WTC11 (cell line): ENCODE measurements around the gene CMYA5. TPM values are rescaled to one million over a fixed set of nuclear protein-coding genes. Genes with fewer than 3 reads are reported as not detected.

Experiments
- ATAC-seq: fragments of 200-7000 bp; cut with Tn5 transposase; 2 replicates; pipeline ENCODE4 v1.10.0; 2021; ENCODE audit warnings: mild to moderate bottlenecking, moderate library complexity
- CTCF ChIA-PET: fragments of 300-600 bp; sonication (Branson Sonifier 250); formaldehyde crosslinking; loops from one replicate; lab custom pipeline; 2021; ENCODE audit warnings: antibody characterized with exemption; lab: Charles Lee
- POLR2A ChIA-PET: fragments of 350-600 bp; sonication (Branson Sonifier 250); formaldehyde crosslinking; loops from one replicate; lab custom pipeline; 2021; ENCODE audit warnings: antibody characterized with exemption; lab: Charles Lee
- DNase-seq: peaks from one replicate; pipeline ENCODE4 v3.0.0; 2021; ENCODE audit warnings: low spot score
- H3K27ac Mint-ChIP-seq: 2 replicates; pipeline ENCODE4 v1.8.0; 2021; ENCODE audit warnings: mixed read lengths
- H3K27me3 Mint-ChIP-seq: 2 replicates; pipeline ENCODE4 v1.8.0; 2021; ENCODE audit warnings: low read depth, mild to moderate bottlenecking, moderate library complexity, mixed read lengths
- H3K36me3 Mint-ChIP-seq: 2 replicates; pipeline ENCODE4 v1.8.0; 2021; ENCODE audit warnings: mixed read lengths
- H3K4me1 Mint-ChIP-seq: 2 replicates; pipeline ENCODE4 v1.8.0; 2022; ENCODE audit warnings: mixed read lengths
- H3K4me3 Mint-ChIP-seq: 2 replicates; pipeline ENCODE4 v1.8.0; 2021; ENCODE audit warnings: mild to moderate bottlenecking, moderate library complexity, mixed read lengths
- H3K9me3 Mint-ChIP-seq: 2 replicates; pipeline ENCODE4 v1.8.0; 2021; ENCODE audit warnings: mixed read lengths
- CDX4 ChIP-seq: fragments of 250-450 bp; sonication (Bioruptor Pico); IDR thresholded peaks from 2 replicates; pipeline ENCODE4 v1.9.0; 2021; ENCODE audit warnings: moderate library complexity, mild to moderate bottlenecking, inconsistent platforms, borderline replicate concordance
- EMX1 ChIP-seq: fragments of 250-450 bp; sonication (Bioruptor Pico); IDR thresholded peaks from 2 replicates; pipeline ENCODE4 v1.8.0; 2021; ENCODE audit warnings: mild to moderate bottlenecking
- ESRRA ChIP-seq: sonication (generic); formaldehyde crosslinking; IDR thresholded peaks from 2 replicates; pipeline ENCODE4 v1.8.1; 2022; ENCODE audit warnings: mild to moderate bottlenecking, missing genetic modification reagents, borderline replicate concordance
- GRHL2 ChIP-seq: fragments of 250-450 bp; sonication (Bioruptor Pico); IDR thresholded peaks from 2 replicates; pipeline ENCODE4 v1.8.0; 2022; ENCODE audit warnings: mild to moderate bottlenecking, moderate library complexity; ENCODE audit not compliant: insufficient replicate concordance, severe bottlenecking
- JAZF1 ChIP-seq: fragments of 250-450 bp; sonication (Bioruptor Pico); IDR thresholded peaks from 2 replicates; pipeline ENCODE4 v1.9.0; 2021; ENCODE audit warnings: moderate library complexity, mild to moderate bottlenecking, inconsistent platforms
- MXD4 ChIP-seq: fragments of 250-450 bp; sonication (Bioruptor Pico); IDR thresholded peaks from 2 replicates; pipeline ENCODE4 v1.8.0; 2021; ENCODE audit warnings: mild to moderate bottlenecking, moderate library complexity, borderline replicate concordance
- NFATC4 ChIP-seq: fragments of 250-450 bp; sonication (Bioruptor Pico); IDR thresholded peaks from 2 replicates; pipeline ENCODE4 v1.9.0; 2021; ENCODE audit warnings: mild to moderate bottlenecking
- NFYB ChIP-seq: sonication (generic); formaldehyde crosslinking; conservative IDR thresholded peaks from 2 replicates; pipeline ENCODE4 v1.8.0; 2022; ENCODE audit warnings: low read depth, missing genetic modification reagents
- RELA ChIP-seq: sonication (generic); formaldehyde crosslinking; IDR thresholded peaks from 2 replicates; pipeline ENCODE4 v1.8.1; 2022; ENCODE audit warnings: missing genetic modification reagents, mild to moderate bottlenecking, borderline replicate concordance
- SMAD4 ChIP-seq: sonication (generic); formaldehyde crosslinking; IDR thresholded peaks from 2 replicates; pipeline ENCODE4 v1.8.0; 2022; ENCODE audit warnings: mild to moderate bottlenecking, missing genetic modification reagents
- TCF7 ChIP-seq: sonication (generic); formaldehyde crosslinking; IDR thresholded peaks from 2 replicates; pipeline ENCODE4 v1.8.0; 2022; ENCODE audit warnings: mild to moderate bottlenecking, low read depth, missing genetic modification reagents, moderate library complexity
- TP53 ChIP-seq: sonication (generic); formaldehyde crosslinking; IDR thresholded peaks from 2 replicates; pipeline ENCODE4 v1.8.1; 2023; ENCODE audit warnings: mild to moderate bottlenecking, missing genetic modification reagents
- ZNF138 ChIP-seq: sonication (generic); formaldehyde crosslinking; conservative IDR thresholded peaks from 2 replicates; pipeline ENCODE4 v1.8.1; 2022; ENCODE audit warnings: mild to moderate bottlenecking, moderate library complexity, missing genetic modification reagents
- ZNF317 ChIP-seq: sonication (generic); formaldehyde crosslinking; IDR thresholded peaks from 2 replicates; pipeline ENCODE4 v1.8.1; 2023; ENCODE audit warnings: low read depth, mild to moderate bottlenecking, moderate library complexity, missing genetic modification reagents, borderline replicate concordance
- ZNF396 ChIP-seq: fragments of 250-450 bp; sonication (Bioruptor Pico); IDR thresholded peaks from 2 replicates; pipeline ENCODE4 v1.8.0; 2021; ENCODE audit warnings: mild to moderate bottlenecking, moderate library complexity, borderline replicate concordance
- ZNF416 ChIP-seq: fragments of 250-450 bp; sonication (Bioruptor Pico); IDR thresholded peaks from 2 replicates; pipeline ENCODE4 v1.9.0; 2021; ENCODE audit warnings: mild to moderate bottlenecking, inconsistent platforms
- ZNF423 ChIP-seq: fragments of 250-450 bp; sonication (Bioruptor Pico); IDR thresholded peaks from 2 replicates; pipeline ENCODE4 v2.1.2; 2022; ENCODE audit warnings: mild to moderate bottlenecking, moderate library complexity
- total RNA-seq: library from RNA; stranded (reverse); gene quantifications from 3 replicates; pipeline ENCODE4 v1.2.3, GENCODE V29; 2021
- TF ChIP-seq, protein P1 (sequence below): fragments of 250-450 bp; sonication (Bioruptor Pico); IDR thresholded peaks from 2 replicates; pipeline ENCODE4 v1.8.0; 2021; ENCODE audit warnings: mild to moderate bottlenecking
- TF ChIP-seq, protein P2 (sequence below): sonication (generic); formaldehyde crosslinking; IDR thresholded peaks from 2 replicates; pipeline ENCODE4 v1.8.1; 2023; ENCODE audit warnings: mild to moderate bottlenecking, missing genetic modification reagents, moderate library complexity
- TF ChIP-seq, protein P3 (sequence below): fragments of 250-450 bp; sonication (Bioruptor Pico); conservative IDR thresholded peaks from 2 replicates; pipeline ENCODE4 v1.9.0; 2021; ENCODE audit warnings: mild to moderate bottlenecking

Gene CMYA5
- total RNA-seq, 1 experiment from 2014 or later: 1.2 TPM

DNA sequence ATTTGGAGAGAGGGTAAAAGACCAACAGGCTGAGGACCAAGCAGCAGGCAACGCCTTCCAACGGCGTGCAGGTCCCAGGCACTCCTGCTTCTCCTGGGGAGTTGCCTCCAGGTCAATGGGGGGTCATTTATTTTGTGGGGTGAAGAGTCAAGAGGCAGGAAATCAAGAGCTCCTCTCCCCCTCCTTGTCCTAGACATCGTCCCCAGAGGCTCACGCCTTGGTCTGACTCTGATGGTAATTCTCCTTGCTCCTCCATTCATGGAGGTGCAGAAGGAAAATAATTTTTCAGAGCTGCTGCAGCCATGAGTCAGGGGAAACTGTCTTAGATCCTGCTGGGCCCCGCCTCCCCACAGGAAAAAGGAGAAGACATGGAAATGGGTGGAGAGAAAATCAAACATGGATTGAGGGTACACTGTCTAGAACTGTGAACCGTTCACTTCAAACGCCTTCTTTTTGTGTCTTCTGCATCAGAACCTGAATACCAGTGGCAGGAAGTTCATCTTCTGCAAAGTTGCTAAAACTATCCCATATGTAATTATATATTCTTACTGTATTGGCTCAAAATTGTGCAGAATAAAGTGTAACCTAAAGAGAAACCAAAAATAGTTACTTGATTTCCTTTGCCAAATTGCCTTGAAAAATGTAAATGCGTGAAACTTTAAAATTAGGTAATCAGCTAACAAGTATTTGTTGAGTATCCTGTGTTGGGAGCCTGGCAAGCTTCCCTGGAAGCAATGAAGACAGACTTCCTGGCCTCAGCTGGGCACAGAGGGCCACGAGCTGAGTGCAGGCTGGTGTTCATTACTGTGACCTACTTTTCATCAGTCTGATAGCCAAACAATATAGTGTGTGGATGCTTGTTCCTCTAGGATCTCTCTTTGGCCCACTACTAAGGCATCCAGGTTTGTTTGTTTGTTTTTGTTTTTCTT, 142.0 kb downstream of the CMYA5 start (continued):
- TF ChIP-seq, protein P1, sequence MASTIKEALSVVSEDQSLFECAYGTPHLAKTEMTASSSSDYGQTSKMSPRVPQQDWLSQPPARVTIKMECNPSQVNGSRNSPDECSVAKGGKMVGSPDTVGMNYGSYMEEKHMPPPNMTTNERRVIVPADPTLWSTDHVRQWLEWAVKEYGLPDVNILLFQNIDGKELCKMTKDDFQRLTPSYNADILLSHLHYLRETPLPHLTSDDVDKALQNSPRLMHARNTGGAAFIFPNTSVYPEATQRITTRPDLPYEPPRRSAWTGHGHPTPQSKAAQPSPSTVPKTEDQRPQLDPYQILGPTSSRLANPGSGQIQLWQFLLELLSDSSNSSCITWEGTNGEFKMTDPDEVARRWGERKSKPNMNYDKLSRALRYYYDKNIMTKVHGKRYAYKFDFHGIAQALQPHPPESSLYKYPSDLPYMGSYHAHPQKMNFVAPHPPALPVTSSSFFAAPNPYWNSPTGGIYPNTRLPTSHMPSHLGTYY (CRISPR knock-in tag): no peak
- no peak for TF ChIP-seq GRHL2 (CRISPR knock-in tag)
- TF ChIP-seq SMAD4 (CRISPR knock-in tag): no peak
- TF ChIP-seq ZNF416 (CRISPR knock-in tag): no peak
- no peak for TF ChIP-seq NFYB (CRISPR knock-in tag)
- TF ChIP-seq ZNF396 (CRISPR knock-in tag): no peak
- TF ChIP-seq CDX4: no peak
- TF ChIP-seq EMX1 (CRISPR knock-in tag): no peak

DNA sequence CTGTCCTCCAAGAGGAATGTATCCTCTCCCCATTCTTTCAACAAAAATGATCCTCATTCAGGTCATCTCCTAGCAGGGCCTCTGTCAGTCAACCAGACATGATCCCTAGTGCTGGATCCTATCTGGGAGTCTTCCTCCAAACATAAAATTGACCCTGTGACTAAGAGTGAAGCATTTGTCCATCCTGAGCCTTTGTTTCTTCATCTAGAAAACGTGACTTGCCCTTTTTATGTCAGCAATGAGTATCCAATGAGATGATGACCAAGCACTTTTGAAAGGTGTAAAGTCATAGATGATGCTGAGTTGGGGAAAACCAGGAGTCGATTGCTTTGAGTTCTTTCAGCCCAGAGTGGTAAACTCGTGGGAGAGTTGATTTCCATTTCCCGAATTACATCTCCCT, 143.3 kb downstream of the CMYA5 start:
- POLR2A ChIA-PET: no interaction called here
- DNase-seq (no peak), ATAC-seq (no peak)
- H3K27me3 Mint-ChIP-seq: no peaks in the 10 kb centered on the region
- H3K36me3 Mint-ChIP-seq: no peaks in the 10 kb centered on the region
- CTCF ChIA-PET: no interaction called here
- H3K9me3 Mint-ChIP-seq: no peaks in the 10 kb centered on the region
- no peaks in the 10 kb centered on the region for H3K4me1 Mint-ChIP-seq
- H3K27ac Mint-ChIP-seq: no peak overlapping the region
- TF ChIP-seq TCF7 (CRISPR knock-in tag) (no peak), MXD4 (CRISPR knock-in tag) (no peak)
- TF ChIP-seq, protein P2, sequence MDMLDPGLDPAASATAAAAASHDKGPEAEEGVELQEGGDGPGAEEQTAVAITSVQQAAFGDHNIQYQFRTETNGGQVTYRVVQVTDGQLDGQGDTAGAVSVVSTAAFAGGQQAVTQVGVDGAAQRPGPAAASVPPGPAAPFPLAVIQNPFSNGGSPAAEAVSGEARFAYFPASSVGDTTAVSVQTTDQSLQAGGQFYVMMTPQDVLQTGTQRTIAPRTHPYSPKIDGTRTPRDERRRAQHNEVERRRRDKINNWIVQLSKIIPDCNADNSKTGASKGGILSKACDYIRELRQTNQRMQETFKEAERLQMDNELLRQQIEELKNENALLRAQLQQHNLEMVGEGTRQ (CRISPR knock-in tag): no peak
- no peak overlapping the region for H3K4me3 Mint-ChIP-seq

DNA sequence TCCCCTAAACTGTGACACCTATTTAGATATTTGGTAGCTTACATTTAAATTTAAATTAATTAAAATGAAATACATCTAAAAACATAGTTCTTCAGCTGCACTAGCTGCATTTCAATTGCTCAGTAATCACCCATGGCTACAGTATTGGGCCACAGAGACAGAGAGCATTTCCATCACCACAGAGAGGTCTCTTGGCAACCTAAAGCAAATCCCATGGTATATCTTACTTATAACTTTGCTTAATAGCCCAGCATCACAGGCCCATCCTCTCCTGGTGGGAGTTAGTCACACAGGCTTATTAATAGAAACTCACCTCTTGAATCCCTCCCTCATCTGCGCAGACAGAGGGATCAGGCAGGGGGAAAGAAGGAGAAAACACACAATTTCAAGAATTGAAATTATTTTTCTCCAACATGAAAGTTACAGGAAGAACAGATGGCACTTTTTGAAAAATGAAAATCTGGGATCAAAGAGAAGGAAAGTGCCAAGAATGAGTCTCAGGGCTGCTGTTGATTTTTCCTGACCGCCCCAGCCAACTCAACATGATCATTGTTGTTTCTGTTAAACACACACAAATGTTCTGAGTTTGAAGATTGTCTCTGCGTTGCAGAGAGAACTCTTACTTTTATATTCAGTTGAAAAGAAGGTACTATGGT, 144.6 kb downstream of the CMYA5 start:
- no peaks in the 10 kb centered on the region for H3K4me1 Mint-ChIP-seq
- no peak for TF ChIP-seq ZNF138
- TF ChIP-seq, all 79 proteins: peak for 0
- ATAC-seq (no peak), DNase-seq (no peak)
- Mint-ChIP-seq H3K27ac (no peak overlapping the region), H3K27me3 (no peaks in the 10 kb centered on the region), H3K36me3 (no peaks in the 10 kb centered on the region), H3K9me3 (no peaks in the 10 kb centered on the region), H3K4me3 (no peak overlapping the region)
- CTCF ChIA-PET: no interaction called here
- POLR2A ChIA-PET: no interaction called here

DNA sequence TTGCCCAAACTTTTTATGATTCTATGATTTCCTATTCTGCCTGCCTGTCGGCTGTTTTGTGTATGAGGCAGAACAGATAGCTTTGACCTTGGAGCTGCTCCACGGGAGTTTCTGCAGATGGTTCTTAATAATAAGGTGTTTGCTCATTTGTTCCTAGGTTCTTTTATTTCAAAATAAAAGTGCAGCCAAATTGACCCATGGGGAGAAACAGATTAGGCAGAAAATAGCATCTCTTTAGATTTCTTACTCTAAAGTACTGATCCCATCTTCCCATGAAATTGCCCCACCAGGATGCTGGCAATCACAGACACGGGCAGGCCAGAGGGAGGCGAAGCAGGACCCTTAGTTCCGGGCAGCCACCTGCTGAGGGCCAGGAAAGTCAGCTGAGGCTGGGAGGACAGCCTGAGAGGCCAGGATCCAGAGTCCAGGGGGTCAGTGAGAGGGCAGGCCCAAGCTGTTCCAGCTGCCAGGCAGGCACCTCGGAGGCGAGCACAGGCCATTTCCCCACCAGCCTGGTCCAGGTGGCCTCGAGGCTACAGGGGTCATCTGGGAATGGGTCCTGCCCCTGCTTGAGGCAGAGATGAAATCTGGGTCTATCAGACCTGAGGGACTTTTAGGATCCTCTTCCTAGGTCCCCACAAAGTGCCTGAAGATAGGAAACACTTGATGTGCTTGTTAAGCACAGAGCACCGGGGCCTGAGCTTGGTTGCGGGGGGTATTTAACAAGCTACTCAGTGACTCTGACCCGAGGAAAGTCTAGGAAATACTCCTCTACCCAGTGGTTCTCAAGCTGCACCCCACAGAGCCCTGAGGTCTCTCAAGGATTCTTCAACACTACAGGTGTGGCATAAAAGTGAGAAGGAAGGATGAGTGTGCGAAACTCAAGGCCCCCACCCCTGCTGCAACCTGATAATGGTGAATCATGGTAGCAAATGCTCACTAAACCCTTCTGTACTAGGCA, 145.4 kb downstream of the CMYA5 start:
- H3K9me3 Mint-ChIP-seq: no peaks in the 10 kb centered on the region
- no peaks in the 10 kb centered on the region for H3K4me1 Mint-ChIP-seq
- ChIA-PET CTCF (no interaction called here), POLR2A (interaction anchor here (0.5 to 0.7 kb wide), 3 partner anchors 85 to 672 kb away, joined by 3 read pairs; no protein-coding TSS in a partner anchor)
- DNase-seq: no peak
- H3K36me3 Mint-ChIP-seq: no peaks in the 10 kb centered on the region
- H3K4me3 Mint-ChIP-seq: no peak overlapping the region
- H3K27ac Mint-ChIP-seq: no peak overlapping the region
- no peaks in the 10 kb centered on the region for H3K27me3 Mint-ChIP-seq
- no peak for ATAC-seq
- no peak for TF ChIP-seq RELA (CRISPR knock-in tag)
- TF ChIP-seq ZNF396 (CRISPR knock-in tag): no peak
- no peak for TF ChIP-seq JAZF1
- no peak for TF ChIP-seq ESRRA (CRISPR knock-in tag)
- no peak for TF ChIP-seq ZNF317
- TF ChIP-seq, protein P3, sequence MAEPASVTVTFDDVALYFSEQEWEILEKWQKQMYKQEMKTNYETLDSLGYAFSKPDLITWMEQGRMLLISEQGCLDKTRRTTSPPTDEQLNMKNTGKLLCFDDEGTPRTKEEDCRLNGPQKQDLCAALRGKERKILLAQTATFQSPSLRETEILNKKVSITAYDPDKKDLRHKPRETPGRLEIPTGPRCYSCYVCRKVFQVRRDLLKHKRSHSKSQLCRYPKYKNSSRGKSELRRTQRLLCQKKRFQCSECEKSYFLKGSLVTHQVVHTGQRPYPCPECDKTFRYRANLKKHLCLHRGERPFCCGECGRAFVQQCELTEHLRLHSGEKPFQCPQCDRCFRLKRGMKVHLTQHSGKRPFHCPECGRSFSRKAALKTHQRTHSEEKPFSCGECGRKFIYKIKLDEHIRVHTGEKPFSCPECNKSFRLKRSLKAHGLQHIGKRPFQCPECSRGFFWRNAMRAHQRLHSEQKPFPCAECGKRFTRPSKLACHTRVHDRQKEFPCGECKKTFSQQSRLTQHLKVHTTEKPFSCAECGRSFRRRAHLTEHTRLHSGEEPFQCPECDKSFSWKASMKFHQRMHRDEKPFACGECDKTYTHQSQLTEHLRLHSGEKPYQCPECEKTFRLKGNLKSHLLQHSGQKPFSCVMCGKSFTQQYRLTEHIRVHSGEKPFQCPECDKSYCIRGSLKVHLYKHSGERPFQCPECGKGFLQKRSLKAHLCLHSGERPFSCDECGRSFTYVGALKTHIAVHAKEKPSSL (CRISPR knock-in tag): no peak
- TF ChIP-seq NFATC4 (CRISPR knock-in tag): no peak
- no peak for TF ChIP-seq NFYB (CRISPR knock-in tag)
- TF ChIP-seq TP53 (CRISPR knock-in tag): no peak
- TF ChIP-seq ZNF423 (CRISPR knock-in tag): no peak
